ENCODE results near the gene AHDC1. TPM values are rescaled to one million over a fixed set of nuclear protein-coding genes. Genes with fewer than 3 reads are reported as not detected.

The AHDC1 gene
- total RNA-seq, 2 experiments from 2014 or later = 15.3 to 19.3 TPM

GRCh38 chr1:27574001-27574781 is 29.8 kb downstream of the AHDC1 start:
- H3K36me3 Mint-ChIP-seq (ENCODE audit: low read depth) = no peaks in the 10 kb centered on the region
- peaks cover 19% of the 10 kb centered on the region for H3K27me3 Mint-ChIP-seq
- H3K4me1 Mint-ChIP-seq = peaks cover 15% of the 10 kb centered on the region
- H3K4me3 Mint-ChIP-seq = no peak overlapping the region
- ChIA-PET POLR2A (no interaction called here), CTCF (interaction anchor here (1.2 to 2.4 kb wide), 3 partner anchors 12 to 50 kb away, joined by 3 to 11 read pairs (median 5); no protein-coding TSS in a partner anchor)
- DNase-seq = no peak
- no peak overlapping the region for H3K27ac Mint-ChIP-seq
- H3K9me3 Mint-ChIP-seq = no peaks in the 10 kb centered on the region

DNA sequence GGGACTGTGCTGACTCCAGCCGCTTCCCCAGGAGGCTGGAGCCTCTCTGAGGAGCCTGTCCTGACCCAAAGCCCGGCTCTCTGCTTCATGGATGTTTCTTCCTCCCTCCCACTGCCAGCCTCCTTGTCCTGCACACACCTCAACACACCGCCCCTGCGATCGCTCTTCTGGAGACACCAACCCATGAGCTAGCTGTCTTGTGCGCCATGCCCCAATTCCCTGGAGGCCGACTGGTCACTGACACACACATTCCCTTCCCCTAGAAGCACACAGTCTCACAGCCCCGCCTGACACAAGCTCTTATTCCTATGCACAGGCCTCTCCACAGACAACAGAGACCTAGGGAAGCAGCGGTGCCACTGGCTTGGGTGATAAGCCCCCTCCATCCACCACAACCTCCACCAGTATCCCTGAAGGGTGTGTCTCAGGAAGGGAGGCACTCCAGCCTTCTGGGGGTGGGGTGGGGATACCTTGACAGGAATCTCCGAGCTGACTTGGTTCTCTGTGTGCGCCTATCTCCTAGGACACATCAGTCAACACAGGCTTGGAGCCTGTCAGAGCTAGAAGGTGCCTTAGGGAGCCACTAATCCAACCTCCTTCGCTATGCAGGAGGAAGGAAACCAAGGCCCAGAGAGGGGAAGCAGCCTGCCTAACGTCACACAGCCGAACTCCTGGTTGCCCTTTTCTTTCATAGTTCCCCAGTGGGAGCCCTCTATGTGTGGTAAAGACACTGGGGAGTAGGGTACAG is 31.1 kb downstream of the AHDC1 start:
- H3K36me3 Mint-ChIP-seq (ENCODE audit: low read depth) = no peaks in the 10 kb centered on the region
- POLR2A ChIA-PET = no interaction called here
- peaks cover 20% of the 10 kb centered on the region for H3K27me3 Mint-ChIP-seq
- H3K4me3 Mint-ChIP-seq = no peak overlapping the region
- H3K27ac Mint-ChIP-seq = no peak overlapping the region
- no peaks in the 10 kb centered on the region for H3K9me3 Mint-ChIP-seq
- CTCF ChIA-PET = interaction anchor here (1.2 to 2.4 kb wide), 3 partner anchors 16 to 49 kb away, joined by 3 to 11 read pairs (median 5); no protein-coding TSS in a partner anchor
- peaks cover 20% of the 10 kb centered on the region for H3K4me1 Mint-ChIP-seq
- DNase-seq = no peak

DNA sequence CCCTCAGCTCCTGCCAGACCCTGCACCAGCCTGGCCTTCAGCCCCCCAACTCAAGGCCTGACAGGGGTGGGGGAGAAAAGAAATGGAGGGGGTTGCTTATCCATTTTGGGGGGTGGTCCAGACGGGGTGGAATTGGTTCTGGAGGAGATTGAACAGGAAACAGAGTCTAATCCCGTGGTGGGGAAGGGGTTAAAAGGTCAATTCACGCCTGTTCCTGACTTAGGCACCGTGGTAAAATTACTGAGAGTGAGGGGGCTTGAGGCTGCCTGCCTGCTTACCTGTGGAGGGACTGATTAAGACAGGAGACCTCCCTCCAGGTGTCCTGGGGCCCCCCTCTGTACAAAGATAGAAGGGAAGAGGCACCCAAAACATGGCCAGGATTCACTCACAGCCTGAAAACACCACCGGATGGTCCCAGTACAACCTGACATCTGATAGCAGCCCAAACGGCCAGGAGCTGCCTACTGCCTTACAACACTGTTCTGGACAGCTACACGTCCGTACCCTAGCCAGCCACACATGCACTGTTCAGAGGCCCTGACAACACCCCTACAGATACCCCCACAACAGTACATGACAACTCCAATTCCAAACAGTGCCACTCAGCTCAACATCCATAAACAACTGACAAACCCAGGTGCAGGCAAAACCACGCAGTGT is 31.8 kb downstream of the AHDC1 start:
- Mint-ChIP-seq H3K36me3 (ENCODE audit: low read depth) (no peaks in the 10 kb centered on the region), H3K4me1 (peaks cover 25% of the 10 kb centered on the region), H3K27ac (no peak overlapping the region), H3K4me3 (no peak overlapping the region), H3K27me3 (peaks cover 20% of the 10 kb centered on the region), H3K9me3 (no peaks in the 10 kb centered on the region)
- no peak for DNase-seq
- CTCF ChIA-PET = interaction anchor here (0.6 to 2.4 kb wide), 4 partner anchors 16 to 1703 kb away, joined by 3 to 11 read pairs (median 4); no protein-coding TSS in a partner anchor
- POLR2A ChIA-PET = no interaction called here

GRCh38 chr1:27571439-27572018 is 32.4 kb downstream of the AHDC1 start:
- POLR2A ChIA-PET = no interaction called here
- H3K27ac Mint-ChIP-seq = no peak overlapping the region
- DNase-seq = no peak
- H3K9me3 Mint-ChIP-seq = no peaks in the 10 kb centered on the region
- H3K36me3 Mint-ChIP-seq (ENCODE audit: low read depth) = no peaks in the 10 kb centered on the region
- H3K4me1 Mint-ChIP-seq = peaks cover 24% of the 10 kb centered on the region
- H3K4me3 Mint-ChIP-seq = no peak overlapping the region
- H3K27me3 Mint-ChIP-seq = peaks cover 15% of the 10 kb centered on the region
- CTCF ChIA-PET = interaction anchor here (0.6 to 8.4 kb wide), 10 partner anchors 11 to 1702 kb away, joined by 3 to 112 read pairs (median 4); no protein-coding TSS in a partner anchor

GRCh38 chr1:27570784-27571183 is 33.2 kb downstream of the AHDC1 start:
- CTCF ChIA-PET = interaction anchor here (0.9 to 8.4 kb wide), 8 partner anchors 12 to 244 kb away, joined by 3 to 112 read pairs (median 3); no protein-coding TSS in a partner anchor
- peaks cover 11% of the 10 kb centered on the region for H3K27me3 Mint-ChIP-seq
- H3K27ac Mint-ChIP-seq = no peak overlapping the region
- no peak for DNase-seq
- peaks cover 28% of the 10 kb centered on the region for H3K4me1 Mint-ChIP-seq
- POLR2A ChIA-PET = no interaction called here
- H3K4me3 Mint-ChIP-seq = no peak overlapping the region
- no peaks in the 10 kb centered on the region for H3K36me3 Mint-ChIP-seq (ENCODE audit: low read depth)
- no peaks in the 10 kb centered on the region for H3K9me3 Mint-ChIP-seq

GRCh38 chr1:27570356-27570755 is 33.6 kb downstream of the AHDC1 start:
- no peak overlapping the region for H3K4me3 Mint-ChIP-seq
- H3K27ac Mint-ChIP-seq = no peak overlapping the region
- DNase-seq = no peak
- peaks cover 11% of the 10 kb centered on the region for H3K27me3 Mint-ChIP-seq
- CTCF ChIA-PET = interaction anchor here (0.9 to 8.4 kb wide), 8 partner anchors 13 to 244 kb away, joined by 3 to 112 read pairs (median 3); no protein-coding TSS in a partner anchor
- no peaks in the 10 kb centered on the region for H3K36me3 Mint-ChIP-seq (ENCODE audit: low read depth)
- POLR2A ChIA-PET = no interaction called here
- H3K9me3 Mint-ChIP-seq = no peaks in the 10 kb centered on the region
- peaks cover 28% of the 10 kb centered on the region for H3K4me1 Mint-ChIP-seq

GRCh38 chr1:27569506-27570291 is 34.2 kb downstream of the AHDC1 start:
- Mint-ChIP-seq H3K4me3 (no peak overlapping the region), H3K4me1 (peaks cover 28% of the 10 kb centered on the region), H3K9me3 (no peaks in the 10 kb centered on the region), H3K27ac (no peak overlapping the region), H3K36me3 (ENCODE audit: low read depth) (no peaks in the 10 kb centered on the region), H3K27me3 (peaks cover 11% of the 10 kb centered on the region)
- ChIA-PET CTCF (interaction anchor here (0.6 to 8.4 kb wide), 12 partner anchors 13 to 271 kb away, joined by 3 to 112 read pairs (median 4); partner anchors contain the start of gene WASF2), POLR2A (no interaction called here)
- DNase-seq = no peak

- Mint-ChIP-seq H3K9me3 (no peaks in the 10 kb centered on the region), H3K4me3 (peak overlapping the region; percentile 65), H3K27ac (no peak overlapping the region), H3K4me1 (peaks cover 25% of the 10 kb centered on the region), H3K36me3 (ENCODE audit: low read depth) (no peaks in the 10 kb centered on the region), H3K27me3 (peaks cover 7% of the 10 kb centered on the region)
- ChIA-PET POLR2A (no interaction called here), CTCF (interaction anchor here (0.6 to 8.4 kb wide), 19 partner anchors 8 to 272 kb away, joined by 3 to 112 read pairs (median 4); partner anchors contain the start of gene WASF2)
- DNase-seq = no peak
Measured at GRCh38 chr1:27569088-27569460, 34.9 kb downstream of the AHDC1 start.

DNA sequence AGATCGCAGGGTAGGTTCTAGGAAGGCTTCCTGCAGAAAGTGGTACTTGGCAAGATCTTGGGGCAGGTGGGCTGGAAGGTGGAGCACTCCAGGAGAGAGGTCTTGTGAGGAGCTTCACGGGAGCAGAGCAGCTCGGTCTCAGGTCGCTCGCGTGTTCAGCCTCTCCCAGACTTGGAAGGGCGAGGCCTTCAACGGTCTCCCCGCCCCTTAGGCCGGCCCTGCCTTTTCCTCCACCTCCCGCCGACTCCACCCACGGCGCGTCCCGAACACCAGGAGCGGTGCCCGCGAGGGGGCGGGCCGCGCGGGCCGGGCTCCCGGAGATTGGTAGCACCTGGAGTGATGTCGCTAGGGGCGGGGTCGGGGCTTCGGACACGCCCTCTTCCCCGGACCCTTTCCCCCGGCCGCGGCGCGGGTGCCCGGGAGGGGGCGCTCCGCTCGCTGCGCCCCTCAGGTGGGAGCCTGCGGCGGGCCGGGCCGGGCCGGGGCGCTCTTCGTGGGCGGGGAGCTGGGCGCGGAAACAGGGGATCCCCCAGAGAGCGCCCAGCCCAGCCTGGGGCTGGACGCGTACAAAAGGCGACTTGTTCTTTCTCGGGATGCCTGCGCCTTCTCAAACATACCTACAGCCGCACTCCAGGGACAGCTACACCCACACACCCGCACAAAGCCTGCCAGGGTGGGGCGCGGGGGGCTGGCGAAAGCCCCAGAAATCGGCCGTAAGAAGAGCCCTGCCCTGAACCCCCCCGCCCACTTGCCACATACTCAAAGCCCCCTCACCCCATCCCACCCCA is 35.5 kb downstream of the AHDC1 start:
- POLR2A ChIA-PET = interaction anchor here (0.6 kb wide), 1 partner anchor 43 kb away, joined by 4 read pairs; no protein-coding TSS in a partner anchor
- Mint-ChIP-seq H3K27me3 (peaks cover 4% of the 10 kb centered on the region), H3K36me3 (ENCODE audit: low read depth) (no peaks in the 10 kb centered on the region), H3K4me3 (peak overlapping the region; percentile 48), H3K9me3 (no peaks in the 10 kb centered on the region), H3K27ac (peak overlapping the region; percentile 59), H3K4me1 (peaks cover 27% of the 10 kb centered on the region)
- CTCF ChIA-PET = interaction anchor here (0.6 to 8.4 kb wide), 23 partner anchors 8 to 273 kb away, joined by 3 to 112 read pairs (median 4); partner anchors contain the start of gene WASF2
- DNase-seq = peak; percentile 94

DNA sequence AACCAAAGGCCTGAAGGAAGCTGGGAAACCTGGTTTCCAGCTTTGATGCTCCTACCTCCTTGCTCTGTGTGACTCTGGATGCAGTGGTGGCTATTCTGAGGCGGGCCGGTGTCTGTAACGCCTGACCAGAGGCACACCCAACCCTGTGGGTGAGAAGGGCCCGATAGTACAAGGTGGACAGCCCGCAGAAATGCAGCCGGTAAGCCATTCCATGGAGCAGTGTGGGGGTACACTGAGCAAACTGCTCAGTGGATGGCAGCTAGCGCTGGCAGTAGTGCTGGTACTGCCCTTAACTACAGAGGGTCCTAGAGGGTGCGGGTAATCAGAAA is 36.0 kb downstream of the AHDC1 start:
- H3K4me1 Mint-ChIP-seq = peaks cover 29% of the 10 kb centered on the region
- no peaks in the 10 kb centered on the region for H3K36me3 Mint-ChIP-seq (ENCODE audit: low read depth)
- H3K27me3 Mint-ChIP-seq = peaks cover 4% of the 10 kb centered on the region
- H3K9me3 Mint-ChIP-seq = no peaks in the 10 kb centered on the region
- ChIA-PET POLR2A (interaction anchor here (0.6 kb wide), 1 partner anchor 42 kb away, joined by 4 read pairs; no protein-coding TSS in a partner anchor), CTCF (interaction anchor here (0.6 to 8.4 kb wide), 16 partner anchors 13 to 273 kb away, joined by 3 to 112 read pairs (median 4); partner anchors contain the start of gene WASF2)
- DNase-seq = no peak
- H3K4me3 Mint-ChIP-seq = peak overlapping the region; percentile 41
- no peak overlapping the region for H3K27ac Mint-ChIP-seq

GRCh38 chr1:27567146-27567526 is 36.8 kb downstream of the AHDC1 start:
- POLR2A ChIA-PET = interaction anchor here (0.7 kb wide), 1 partner anchor 10 kb away, joined by 3 read pairs; no protein-coding TSS in a partner anchor
- H3K27me3 Mint-ChIP-seq = peaks cover 4% of the 10 kb centered on the region

More at GRCh38 chr1:27567146-27567526, 36.8 kb downstream of the AHDC1 start:
- Mint-ChIP-seq H3K4me3 (no peak overlapping the region), H3K9me3 (no peaks in the 10 kb centered on the region), H3K4me1 (peaks cover 30% of the 10 kb centered on the region), H3K27ac (no peak overlapping the region), H3K36me3 (ENCODE audit: low read depth) (no peaks in the 10 kb centered on the region)
- CTCF ChIA-PET = interaction anchor here (1.0 to 8.4 kb wide), 8 partner anchors 12 to 95 kb away, joined by 3 to 112 read pairs (median 7); partner anchors contain the start of gene WASF2
- DNase-seq = no peak
